ENCODE data around the gene DLD. TPM values are rescaled to one million over a fixed set of nuclear protein-coding genes. Genes with fewer than 3 reads are reported as not detected.
"Not testable (repeated sequence)": the region's sequence is repeated elsewhere in the genome, so short reads cannot be mapped to it uniquely, and the experiment has no call there.

Gene DLD
- total RNA-seq, 1 experiment from 2014 or later, result 58.0 TPM

GRCh38 chr7:107920048-107920772, 29.2 kb downstream of the DLD start:
- intact Hi-C loops (cut with micrococcal nuclease; ENCODE audit: unreplicated experiment), result no loop called here
- H3K9me3 Mint-ChIP-seq (ENCODE audit: low read depth, unreplicated experiment), result no peaks in the 10 kb centered on the region
- TF ChIP-seq CTCF (IDR thresholded peaks at IDR 0.05; ENCODE audit: unreplicated experiment), result no peak
- no peak overlapping the region for H3K4me3 Mint-ChIP-seq (ENCODE audit: low read depth, unreplicated experiment)
- H3K4me1 Mint-ChIP-seq (ENCODE audit: low read depth, unreplicated experiment), result peaks cover 8% of the 10 kb centered on the region
- BruUV-seq (replicated peaks), result no TSS peak
- H3K27me3 Mint-ChIP-seq (ENCODE audit: unreplicated experiment), result no peaks in the 10 kb centered on the region
- H3K27ac Mint-ChIP-seq (ENCODE audit: unreplicated experiment), result no peak overlapping the region
- H3K36me3 Mint-ChIP-seq (ENCODE audit: insufficient read depth, unreplicated experiment), result peaks cover 17% of the 10 kb centered on the region
- CTCF ChIA-PET, result no interaction called here
- no peak for DNase-seq

GRCh38 chr7:107921826-107922225, 30.8 kb downstream of the DLD start:
- H3K9me3 Mint-ChIP-seq (ENCODE audit: low read depth, unreplicated experiment); intact Hi-C loops (cut with micrococcal nuclease; ENCODE audit: unreplicated experiment); H3K4me1 Mint-ChIP-seq (ENCODE audit: low read depth, unreplicated experiment); H3K27ac Mint-ChIP-seq (ENCODE audit: unreplicated experiment); H3K4me3 Mint-ChIP-seq (ENCODE audit: low read depth, unreplicated experiment); BruUV-seq (replicated peaks); H3K27me3 Mint-ChIP-seq (ENCODE audit: unreplicated experiment); DNase-seq; CTCF ChIA-PET: not testable (repeated sequence)
- H3K36me3 Mint-ChIP-seq (ENCODE audit: insufficient read depth, unreplicated experiment), result peaks cover 28% of the 10 kb centered on the region

GRCh38 chr7:107922886-107923285, 31.9 kb downstream of the DLD start:
- Mint-ChIP-seq H3K4me1 (ENCODE audit: low read depth, unreplicated experiment) (peaks cover 8% of the 10 kb centered on the region), H3K27ac (ENCODE audit: unreplicated experiment) (no peak overlapping the region), H3K36me3 (ENCODE audit: insufficient read depth, unreplicated experiment) (peaks cover 35% of the 10 kb centered on the region), H3K27me3 (ENCODE audit: unreplicated experiment) (no peaks in the 10 kb centered on the region), H3K4me3 (ENCODE audit: low read depth, unreplicated experiment) (no peak overlapping the region), H3K9me3 (ENCODE audit: low read depth, unreplicated experiment) (no peaks in the 10 kb centered on the region)
- BruUV-seq (replicated peaks), result no TSS peak
- intact Hi-C loops (cut with micrococcal nuclease; ENCODE audit: unreplicated experiment), result no loop called here
- TF ChIP-seq CTCF (IDR thresholded peaks at IDR 0.05; ENCODE audit: unreplicated experiment), result no peak
- no peak for DNase-seq
- CTCF ChIA-PET, result interaction anchor here (0.6 kb wide), 1 partner anchor 350 kb away, joined by 3 read pairs; no protein-coding TSS in a partner anchor

GRCh38 chr7:107924841-107925504, 34.0 kb downstream of the DLD start:
- H3K4me1 Mint-ChIP-seq (ENCODE audit: low read depth, unreplicated experiment), result peaks cover 8% of the 10 kb centered on the region

More at GRCh38 chr7:107924841-107925504, 34.0 kb downstream of the DLD start:
- no peak overlapping the region for H3K27ac Mint-ChIP-seq (ENCODE audit: unreplicated experiment)
- no peak for TF ChIP-seq CTCF (IDR thresholded peaks at IDR 0.05; ENCODE audit: unreplicated experiment)
- H3K4me3 Mint-ChIP-seq (ENCODE audit: low read depth, unreplicated experiment), result no peak overlapping the region
- no TSS peak for BruUV-seq (replicated peaks)
- no peaks in the 10 kb centered on the region for H3K9me3 Mint-ChIP-seq (ENCODE audit: low read depth, unreplicated experiment)
- H3K36me3 Mint-ChIP-seq (ENCODE audit: insufficient read depth, unreplicated experiment), result peaks cover 49% of the 10 kb centered on the region
- no peak for DNase-seq
- CTCF ChIA-PET, result no interaction called here
- no peaks in the 10 kb centered on the region for H3K27me3 Mint-ChIP-seq (ENCODE audit: unreplicated experiment)
- intact Hi-C loops (cut with micrococcal nuclease; ENCODE audit: unreplicated experiment), result no loop called here
